Astrocyte (in vitro differentiated cells and primary cell): ENCODE data around the gene KHSRP. TPM values are rescaled to one million over a fixed set of nuclear protein-coding genes. Genes with fewer than 3 reads are reported as not detected.

Source experiments
- DNase-seq: peaks from one replicate; pipeline ENCODE4 v3.0.0-alpha.2; 2010; ENCODE audit warnings: low read depth
- FAIRE-seq: peaks from 2 replicates; lab custom pipeline; 2011; peaks lifted over from hg19 to GRCh38; lab: Jason Lieb, UNC
- H2AFZ ChIP-seq: 2 replicates; pipeline ENCODE4 v1.6.0; 2012; ENCODE audit warnings: low read depth, low read length, inconsistent platforms
- H3K27ac ChIP-seq: 2 replicates; pipeline ENCODE4 v1.5.1; 2011; ENCODE audit warnings: low read depth, low read length, inconsistent platforms
- H3K27me3 ChIP-seq: 2 replicates; pipeline ENCODE4 v1.6.0; 2011; ENCODE audit warnings: low read length, inconsistent platforms; ENCODE audit not compliant: insufficient read depth
- H3K36me3 ChIP-seq: 2 replicates; pipeline ENCODE4 v1.5.1; 2011; ENCODE audit warnings: low read length, inconsistent platforms; ENCODE audit not compliant: insufficient read depth
- H3K4me1 ChIP-seq: 2 replicates; pipeline ENCODE4 v1.5.1; 2011; ENCODE audit warnings: low read length, inconsistent platforms; ENCODE audit not compliant: insufficient read depth
- H3K4me2 ChIP-seq: 2 replicates; pipeline ENCODE4 v1.6.0; 2012; ENCODE audit warnings: low read length, inconsistent platforms
- H3K4me3 ChIP-seq: 2 replicates; pipeline ENCODE4 v1.5.1; 2011; ENCODE audit warnings: low read depth, mild to moderate bottlenecking, low read length, inconsistent platforms; ENCODE audit not compliant: insufficient read depth
- H3K79me2 ChIP-seq: 2 replicates; pipeline ENCODE4 v1.6.0; 2012; ENCODE audit warnings: mild to moderate bottlenecking, low read length, inconsistent platforms; ENCODE audit not compliant: insufficient read depth
- H3K9ac ChIP-seq: 2 replicates; pipeline ENCODE4 v1.6.0; 2012; ENCODE audit warnings: mild to moderate bottlenecking, low read length, inconsistent platforms
- H3K9me3 ChIP-seq: 2 replicates; pipeline ENCODE4 v1.5.1; 2012; ENCODE audit warnings: low read depth, mild to moderate bottlenecking, low read length, inconsistent platforms; ENCODE audit not compliant: insufficient read depth
- H4K20me1 ChIP-seq: 2 replicates; pipeline ENCODE4 v1.6.0; 2012; ENCODE audit warnings: low read length, inconsistent platforms; ENCODE audit not compliant: insufficient read depth
- H3K27ac Mint-ChIP-seq: one replicate; pipeline ENCODE4 v1.8.0; 2021; ENCODE audit warnings: mild to moderate bottlenecking, mixed read lengths; ENCODE audit not compliant: unreplicated experiment
- H3K27me3 Mint-ChIP-seq: one replicate; pipeline ENCODE4 v1.8.0; 2021; ENCODE audit warnings: low read depth, mixed read lengths; ENCODE audit not compliant: unreplicated experiment
- H3K36me3 Mint-ChIP-seq: one replicate; pipeline ENCODE4 v1.8.0; 2021; ENCODE audit warnings: low read depth, mixed read lengths; ENCODE audit not compliant: unreplicated experiment
- H3K4me1 Mint-ChIP-seq: one replicate; pipeline ENCODE4 v1.8.0; 2021; ENCODE audit warnings: low read depth, mixed read lengths; ENCODE audit not compliant: unreplicated experiment
- H3K4me3 Mint-ChIP-seq: one replicate; pipeline ENCODE4 v1.8.0; 2021; ENCODE audit warnings: mild to moderate bottlenecking, moderate library complexity, mixed read lengths; ENCODE audit not compliant: unreplicated experiment
- H3K9me3 Mint-ChIP-seq: one replicate; pipeline ENCODE4 v1.8.0; 2021; ENCODE audit warnings: mild to moderate bottlenecking, mixed read lengths; ENCODE audit not compliant: unreplicated experiment
- CTCF ChIP-seq: IDR thresholded peaks from 2 replicates; pipeline ENCODE4 v1.5.1; 2011; ENCODE audit warnings: low read depth, mild to moderate bottlenecking, inconsistent platforms, low read length, moderate library complexity; ENCODE audit not compliant: insufficient read depth
- EZH2 ChIP-seq: IDR thresholded peaks from 2 replicates; pipeline ENCODE4 v1.6.1; 2012; ENCODE audit warnings: mild to moderate bottlenecking, low read length, inconsistent platforms; ENCODE audit not compliant: insufficient read depth
- total RNA-seq: library from RNA; stranded (reverse); gene quantifications from 2 replicates; pipeline ENCODE4 v1.2.1, GENCODE V29; 2021

KHSRP gene
- total RNA-seq, 1 donor from 2014 or later, result 297 TPM

GRCh38 chr19:6458695-6459261 lies 34.2 kb upstream of the KHSRP start:
- Mint-ChIP-seq H3K4me1 (no peaks in the 10 kb centered on the region), H3K36me3 (peaks cover 21% of the 10 kb centered on the region), H3K27me3 (peaks cover 5% of the 10 kb centered on the region), H3K27ac (peak overlapping the region; percentile 78), H3K9me3 (peaks cover 6% of the 10 kb centered on the region), H3K4me3 (peak overlapping the region; percentile 92)
- Histone ChIP-seq H3K27me3 (peaks cover 8% of the 10 kb centered on the region), H3K36me3 (no peaks in the 10 kb centered on the region), H2AFZ (peak overlapping the region; percentile 91), H3K9ac (peak overlapping the region; percentile 69), H3K9me3 (peaks cover 5% of the 10 kb centered on the region), H3K4me1 (peaks cover 16% of the 10 kb centered on the region), H4K20me1 (no peaks in the 10 kb centered on the region), H3K4me3 (peak overlapping the region; percentile 76), H3K27ac (no peak overlapping the region), H3K79me2 (no peaks in the 10 kb centered on the region), H3K4me2 (peak overlapping the region; percentile 100)
- FAIRE-seq (no peak), DNase-seq (no peak)
- TF ChIP-seq EZH2, result peak; percentile 37
- TF ChIP-seq CTCF, result no peak

- Histone ChIP-seq H3K4me2 (peak overlapping the region; percentile 100), H3K9me3 (peaks cover 8% of the 10 kb centered on the region), H3K27ac (no peak overlapping the region), H2AFZ (no peak overlapping the region), H3K4me3 (no peak overlapping the region), H3K79me2 (no peaks in the 10 kb centered on the region), H3K9ac (no peak overlapping the region), H3K4me1 (peaks cover 16% of the 10 kb centered on the region), H3K27me3 (peaks cover 6% of the 10 kb centered on the region), H4K20me1 (no peaks in the 10 kb centered on the region), H3K36me3 (no peaks in the 10 kb centered on the region)
- Mint-ChIP-seq H3K27me3 (peaks cover 5% of the 10 kb centered on the region), H3K4me1 (no peaks in the 10 kb centered on the region), H3K27ac (peak overlapping the region; percentile 26), H3K36me3 (peaks cover 25% of the 10 kb centered on the region), H3K9me3 (peaks cover 10% of the 10 kb centered on the region), H3K4me3 (peak overlapping the region; percentile 92)
- DNase-seq (no peak), FAIRE-seq (no peak)
- TF ChIP-seq CTCF (no peak), EZH2 (no peak)
Observed at GRCh38 chr19:6457958-6458694, 33.5 kb upstream of the KHSRP start.

GRCh38 chr19:6455924-6456323 lies 31.3 kb upstream of the KHSRP start:
- Histone ChIP-seq H3K4me2 (no peak overlapping the region), H3K9ac (no peak overlapping the region), H3K4me1 (peaks cover 16% of the 10 kb centered on the region), H3K36me3 (no peaks in the 10 kb centered on the region), H3K9me3 (peaks cover 8% of the 10 kb centered on the region), H3K79me2 (no peaks in the 10 kb centered on the region), H3K4me3 (no peak overlapping the region), H4K20me1 (no peaks in the 10 kb centered on the region), H3K27ac (no peak overlapping the region), H2AFZ (no peak overlapping the region), H3K27me3 (no peaks in the 10 kb centered on the region)
- Mint-ChIP-seq H3K9me3 (peaks cover 13% of the 10 kb centered on the region), H3K36me3 (peaks cover 28% of the 10 kb centered on the region), H3K4me3 (no peak overlapping the region), H3K4me1 (no peaks in the 10 kb centered on the region), H3K27me3 (no peaks in the 10 kb centered on the region), H3K27ac (no peak overlapping the region)
- FAIRE-seq (no peak), DNase-seq (no peak)
- no peak for TF ChIP-seq EZH2
- TF ChIP-seq CTCF, result no peak
